IPS DF 6.9 (cell line): ENCODE measurements around the gene TM9SF1.
"Not testable (repeated sequence)": the region's sequence is repeated elsewhere in the genome, so short reads cannot be mapped to it uniquely, and the experiment has no call there.

Experiments used
- DNase-seq: peaks from one replicate; pipeline ENCODE4 v3.0.0-alpha.2; 2013; ENCODE audit warnings: low read depth, low spot score
- H3K27ac ChIP-seq: one replicate; pipeline ENCODE4 v1.5.1; 2013; ENCODE audit warnings: low read length, control low read depth
- H3K27me3 ChIP-seq: 2 replicates; pipeline ENCODE4 v1.6.1; 2013; ENCODE audit warnings: mild to moderate bottlenecking, low read length; ENCODE audit not compliant: control insufficient read depth, insufficient read depth
- H3K36me3 ChIP-seq: 2 replicates; pipeline ENCODE4 v1.6.1; 2013; ENCODE audit warnings: low read length; ENCODE audit not compliant: control insufficient read depth, insufficient read depth
- H3K4me1 ChIP-seq: 2 replicates; pipeline ENCODE4 v1.6.1; 2013; ENCODE audit warnings: low read length; ENCODE audit not compliant: control insufficient read depth, insufficient read depth
- H3K4me3 ChIP-seq: 2 replicates; pipeline ENCODE4 v1.5.1; 2013; ENCODE audit warnings: mild to moderate bottlenecking, low read length
- H3K9me3 ChIP-seq: 2 replicates; pipeline ENCODE4 v1.6.1; 2013; ENCODE audit warnings: low read length, inconsistent platforms; ENCODE audit not compliant: control insufficient read depth, insufficient read depth
- WGBS: extraction: QIAGEN DNeasy Blood & Tissue Kit; methylation state at CpG from one replicate; pipeline ENCODE4 v1.1.7; 2013; ENCODE audit warnings: mixed read lengths, missing lambda C conversion rate; ENCODE audit not compliant: insufficient read length, insufficient coverage; 5-methylcytosine and 5-hydroxymethylcytosine counted together

TM9SF1 gene

DNA sequence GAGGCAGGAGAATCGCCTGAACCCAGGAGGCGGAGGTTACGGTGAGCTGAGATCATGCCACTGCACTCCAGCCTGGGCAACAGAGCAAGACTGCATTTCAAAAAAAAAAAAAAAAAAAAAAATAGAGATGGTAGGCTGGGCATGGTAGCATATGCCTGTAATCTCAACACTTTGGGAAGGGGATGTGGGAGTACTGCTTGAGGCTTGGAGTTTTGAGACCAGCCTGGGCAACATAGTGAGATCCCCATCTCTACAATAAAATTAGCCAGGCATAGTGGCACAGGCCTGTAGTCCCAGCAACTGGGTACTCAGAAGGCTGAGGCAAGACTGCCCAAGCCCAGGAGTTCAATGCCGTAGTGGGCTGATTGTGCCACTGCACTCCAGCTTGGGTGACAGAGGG, 27.7 kb upstream of the TM9SF1 start:
- not testable (repeated sequence) for H3K27me3 ChIP-seq, DNase-seq, H3K4me1 ChIP-seq, H3K36me3 ChIP-seq, H3K4me3 ChIP-seq, H3K27ac ChIP-seq, H3K9me3 ChIP-seq
- no CpG with 5 or more reads among the region's 4 CpGs for whole genome bisulfite sequencing

DNA sequence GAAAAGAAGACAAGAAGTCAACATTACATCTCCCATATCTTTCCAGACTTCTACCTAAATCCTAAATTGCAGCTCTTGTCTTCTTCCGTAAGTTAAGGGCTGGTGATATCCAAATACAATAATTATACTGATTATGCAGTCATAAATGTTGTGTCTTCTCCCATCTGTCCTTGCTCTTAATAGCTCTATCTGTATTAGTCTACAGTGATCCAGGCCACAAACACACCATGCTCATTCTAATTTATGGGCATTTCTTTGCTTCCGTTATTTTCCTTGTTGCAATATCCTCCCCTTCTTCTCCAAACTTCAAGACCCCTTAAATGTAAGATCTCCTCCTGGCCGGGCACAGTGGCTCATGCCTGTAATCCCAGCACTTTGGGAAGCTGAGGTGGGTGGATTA, 24.3 kb upstream of the TM9SF1 start:
- WGBS = no CpG with 5 or more reads among the region's 3 CpGs
- Histone ChIP-seq H3K27me3 (no peaks in the 10 kb centered on the region), H3K27ac (no peak overlapping the region), H3K9me3 (no peaks in the 10 kb centered on the region), H3K4me3 (no peak overlapping the region), H3K36me3 (0 out of 2 replicates have a peak, but pooled peaks cover 2% of the 10 kb centered on the region), H3K4me1 (no peaks in the 10 kb centered on the region)
- DNase-seq = no peak

DNA sequence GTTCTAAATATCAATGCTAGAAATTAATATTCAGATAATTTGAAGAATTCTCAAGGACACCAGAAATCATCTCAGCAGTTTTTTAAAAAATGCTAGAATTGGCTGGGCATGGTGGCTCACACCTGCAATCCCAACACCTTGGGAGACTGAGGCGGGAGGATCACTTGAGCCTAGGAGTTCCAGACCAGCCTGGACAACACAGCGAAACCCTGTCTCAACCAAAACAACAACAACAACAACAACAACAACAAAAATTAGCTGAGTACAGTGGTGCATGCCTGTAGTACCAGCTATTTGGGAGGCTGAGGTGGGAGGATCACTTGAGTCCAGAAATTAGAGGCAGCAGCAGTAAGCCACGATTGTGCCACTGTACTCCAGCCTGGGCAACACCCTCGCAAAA, 23.8 kb upstream of the TM9SF1 start:
- Histone ChIP-seq H3K9me3 (no peaks in the 10 kb centered on the region), H3K27ac (no peak overlapping the region), H3K36me3 (0 out of 2 replicates have a peak, but pooled peaks cover 2% of the 10 kb centered on the region), H3K27me3 (no peaks in the 10 kb centered on the region), H3K4me1 (no peaks in the 10 kb centered on the region), H3K4me3 (no peak overlapping the region)
- no CpG with 5 or more reads among the region's 4 CpGs for WGBS
- DNase-seq = no peak

DNA sequence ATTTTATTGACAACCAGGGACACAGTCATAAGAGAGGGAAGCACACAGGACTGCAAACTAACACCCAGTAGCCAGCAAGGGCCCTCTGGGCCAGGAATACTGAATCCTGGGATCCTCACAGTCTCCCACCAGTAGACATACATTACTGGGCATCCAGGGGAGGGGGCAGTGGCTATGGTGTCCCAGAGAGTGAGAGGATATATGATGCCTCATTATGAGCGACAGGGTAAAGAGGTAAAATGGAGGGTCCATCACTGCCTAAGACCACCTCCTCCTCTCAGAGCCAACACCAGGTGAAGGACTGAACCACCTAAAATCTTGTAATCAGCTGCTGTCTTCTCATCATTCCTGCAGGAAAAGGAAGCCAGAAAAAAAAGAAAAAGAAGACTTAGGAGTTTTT, 21.6 kb upstream of the TM9SF1 start:
- not testable (repeated sequence) for H3K4me3 ChIP-seq, DNase-seq, H3K36me3 ChIP-seq, H3K4me1 ChIP-seq, H3K27ac ChIP-seq, H3K27me3 ChIP-seq, H3K9me3 ChIP-seq
- no CpG with 5 or more reads among the region's 1 CpG for WGBS

DNA sequence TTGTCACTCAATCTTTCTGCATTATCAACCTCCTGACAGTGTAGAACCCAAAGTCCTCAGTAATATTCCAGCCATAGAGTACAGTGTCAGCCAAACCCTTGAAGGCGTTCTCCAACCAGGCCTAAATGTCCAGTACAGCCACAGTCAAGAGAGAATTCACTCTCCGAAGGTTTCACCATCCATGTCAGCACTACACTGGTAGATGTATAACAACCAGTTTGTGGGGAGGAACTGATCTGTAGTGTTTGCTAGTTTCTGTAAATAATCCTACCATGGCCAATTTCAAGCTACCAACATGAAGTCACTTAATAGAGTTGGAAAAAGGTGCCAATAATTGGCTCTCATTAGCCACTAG, 21.1 kb upstream of the TM9SF1 start:
- Histone ChIP-seq H3K27ac (no peak overlapping the region), H3K36me3 (peaks cover 2% of the 10 kb centered on the region; the same call in 1 of the 2 replicates), H3K4me3 (no peak overlapping the region; the same call in 1 of the 2 replicates), H3K9me3 (no peaks in the 10 kb centered on the region), H3K4me1 (peaks cover 2% of the 10 kb centered on the region; the same call in 1 of the 2 replicates), H3K27me3 (no peaks in the 10 kb centered on the region)
- no peak for DNase-seq
- no CpG with 5 or more reads among the region's 2 CpGs for WGBS

DNA sequence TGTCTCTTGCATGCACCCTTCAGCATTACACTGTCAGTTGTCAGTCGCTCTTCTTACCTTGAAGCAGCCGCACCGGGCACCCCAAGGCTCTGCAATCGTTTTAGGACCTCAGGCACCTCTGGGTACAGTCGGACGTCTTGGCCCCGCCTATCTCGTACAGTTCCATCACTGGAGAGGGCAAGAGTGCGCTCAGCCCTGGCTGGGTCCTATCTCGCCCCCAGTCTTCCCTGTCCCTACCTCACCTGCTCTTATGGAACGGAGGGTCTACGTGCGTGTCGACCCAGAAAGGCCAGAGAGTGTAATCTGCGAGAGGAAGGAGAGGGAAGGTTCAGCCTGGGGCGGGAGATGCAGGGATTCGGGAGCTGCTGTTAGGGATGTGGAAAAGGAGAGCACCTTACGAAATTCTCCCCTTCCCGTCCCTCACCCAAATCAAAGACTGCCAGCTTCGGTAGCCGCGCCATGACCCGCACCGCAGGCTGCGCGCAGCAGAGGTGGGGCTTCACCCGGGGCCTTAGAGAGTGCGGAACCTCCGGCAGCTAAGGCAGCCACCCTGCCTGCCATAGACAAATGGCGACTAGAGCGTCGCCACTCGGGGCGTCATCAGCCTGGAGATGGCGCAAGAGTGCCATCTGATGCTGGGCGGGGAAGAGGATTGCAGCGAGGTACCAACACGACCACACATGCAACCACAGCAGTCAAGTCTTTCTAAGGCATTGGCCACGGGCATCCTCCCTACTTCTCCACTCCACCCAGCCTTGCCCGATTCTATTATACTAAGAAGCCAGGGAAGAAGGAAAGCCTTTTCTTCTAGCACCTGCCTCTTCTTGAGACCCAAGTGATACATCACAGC, 20.5 kb upstream of the TM9SF1 start, which contains the start of gene MDP1:
Gene MDP1 (minus strand): TSS at position 572 of the 850 bp plus-strand sequence. CDS start 111 bp downstream, at position 461.
- H3K36me3 ChIP-seq = peaks cover 2% of the 10 kb centered on the region; the same call in 1 of the 2 replicates
- H3K27me3 ChIP-seq = no peaks in the 10 kb centered on the region
- H3K4me1 ChIP-seq = peaks cover 2% of the 10 kb centered on the region; the same call in 1 of the 2 replicates
- no peak within 1 kb of the TSS for H3K27ac ChIP-seq
- no CpG with 5 or more reads among the region's 40 CpGs for WGBS
- peak within 1 kb of the TSS; percentile 46 for H3K4me3 ChIP-seq
- peak; percentile 82 for DNase-seq
- no peaks in the 10 kb centered on the region for H3K9me3 ChIP-seq

DNA sequence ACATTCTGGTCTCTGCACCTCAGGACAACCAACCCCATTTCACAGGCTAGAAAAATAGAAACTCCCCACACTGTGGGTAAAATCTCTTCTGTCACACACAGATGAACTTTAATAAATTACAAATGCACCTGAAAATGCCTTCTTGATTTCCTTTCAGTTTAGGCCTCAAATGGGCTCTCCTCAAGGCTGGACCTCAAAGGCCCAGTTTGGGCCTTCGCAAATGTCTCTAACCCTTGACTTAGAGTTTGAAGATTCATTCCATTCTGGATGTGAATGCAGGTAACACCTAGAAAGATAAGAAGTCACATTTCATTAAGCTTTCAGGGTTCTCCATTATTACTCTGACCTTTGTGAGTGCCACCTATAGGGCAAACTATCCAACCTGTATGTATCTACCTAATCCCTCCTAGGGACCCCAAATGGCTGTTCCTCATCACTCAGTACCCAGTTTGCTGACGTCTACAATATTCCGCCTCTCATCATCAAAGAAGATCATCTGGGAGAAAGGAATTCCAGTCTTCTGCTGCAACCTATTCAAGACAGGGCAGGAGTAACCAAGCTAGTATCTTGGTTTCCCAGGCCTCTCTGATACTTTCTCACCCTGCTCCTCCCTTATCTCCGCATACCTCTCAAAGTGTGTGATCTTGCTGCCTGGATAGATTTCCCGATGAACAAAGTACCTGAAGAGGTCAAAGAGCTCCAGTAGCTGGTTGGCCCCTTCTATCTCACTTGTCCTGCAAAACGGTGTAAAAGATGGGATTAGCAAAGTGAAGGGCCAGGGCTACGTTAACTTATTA, 18.8 kb upstream of the TM9SF1 start:
- Histone ChIP-seq H3K36me3 (peaks cover 8% of the 10 kb centered on the region), H3K4me1 (peaks cover 2% of the 10 kb centered on the region; the same call in 1 of the 2 replicates)

DNA sequence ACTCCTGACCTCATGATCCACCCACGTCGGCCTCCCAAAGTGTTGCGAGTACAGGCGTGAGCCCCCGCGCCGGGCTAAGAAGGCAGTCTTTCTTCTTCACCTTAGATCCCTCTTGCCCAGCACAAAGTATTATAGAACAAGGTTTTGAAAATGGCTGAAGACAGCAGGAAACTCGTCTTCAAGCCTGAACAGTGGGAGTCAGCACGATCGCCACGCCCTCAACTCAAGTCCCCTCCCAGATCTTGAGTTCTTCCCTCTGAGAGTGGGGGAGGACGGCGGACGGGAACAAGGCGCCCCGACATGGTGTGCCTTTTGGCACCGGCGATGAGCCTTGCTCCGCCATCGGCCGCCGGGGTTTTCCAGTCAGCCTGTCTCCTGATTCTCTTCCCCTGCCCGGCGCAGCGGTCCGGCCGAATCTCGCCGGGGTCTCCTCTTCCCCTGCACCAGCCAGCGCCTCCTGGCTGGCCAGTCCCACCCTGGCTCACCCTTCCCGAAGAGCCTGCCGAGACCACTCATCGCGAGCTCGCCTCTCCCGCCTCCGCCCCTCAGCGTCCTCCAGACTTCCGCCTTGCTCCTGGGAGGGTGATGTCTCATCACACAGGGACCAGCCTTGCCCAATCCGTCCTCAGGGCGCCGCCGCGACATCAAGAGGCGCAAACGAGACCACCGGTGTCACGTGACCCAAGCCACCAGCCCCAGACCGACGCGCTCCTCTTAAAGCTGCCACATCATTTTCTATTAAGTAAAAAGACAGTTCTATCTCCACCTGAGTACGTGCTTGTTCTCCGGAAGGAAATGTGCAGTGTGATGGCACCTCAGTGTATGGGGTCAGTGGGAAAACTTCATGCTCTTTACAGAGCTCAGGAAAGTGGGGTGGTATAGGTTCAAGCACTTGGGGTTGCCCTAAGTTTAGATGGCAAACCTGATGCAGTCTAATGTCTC, 18.0 kb upstream of the TM9SF1 start, which contains the start of gene CHMP4A:
Gene CHMP4A (minus strand): TSS at position 565 of the 942 bp plus-strand sequence. CDS start 49 bp downstream, at position 516.
- no peaks in the 10 kb centered on the region for H3K27me3 ChIP-seq
- peaks cover 8% of the 10 kb centered on the region for H3K36me3 ChIP-seq
- H3K9me3 ChIP-seq = no peaks in the 10 kb centered on the region
- peak; percentile 95 for DNase-seq
- H3K4me1 ChIP-seq = peaks cover 2% of the 10 kb centered on the region; the same call in 1 of the 2 replicates
- no CpG with 5 or more reads among the region's 53 CpGs for WGBS
- H3K27ac ChIP-seq = no peak within 1 kb of the TSS
- peak within 1 kb of the TSS; percentile 66 for H3K4me3 ChIP-seq

More for the DNA sequence above, 18.8 kb upstream of the TM9SF1 start:
- H3K9me3 ChIP-seq = no peaks in the 10 kb centered on the region
- no peaks in the 10 kb centered on the region for H3K27me3 ChIP-seq
- no peak for DNase-seq
- peak overlapping the region; percentile 22; the same call in 1 of the 2 replicates for H3K4me3 ChIP-seq
- no CpG with 5 or more reads among the region's 7 CpGs for WGBS
- no peak overlapping the region for H3K27ac ChIP-seq

DNA sequence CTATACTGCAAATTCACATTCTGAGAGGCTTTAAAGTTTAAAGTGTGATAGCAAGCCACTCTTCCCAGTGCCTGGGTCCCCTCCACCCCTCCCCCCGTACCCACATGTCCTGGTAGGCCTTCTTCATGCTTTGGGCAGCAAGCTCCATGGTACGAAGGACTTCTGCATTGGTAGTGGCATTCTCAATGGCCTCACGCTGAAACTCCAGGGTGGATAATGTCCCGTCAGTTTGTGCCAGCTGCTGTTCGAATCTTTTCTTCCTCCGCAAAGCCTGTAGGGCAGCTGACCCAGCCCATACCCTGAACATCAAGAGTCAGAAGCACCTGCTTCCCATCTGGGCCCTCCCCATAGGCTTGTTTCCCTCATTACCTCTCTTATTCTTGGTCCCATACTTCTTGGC, 16.1 kb upstream of the TM9SF1 start:
- WGBS = no CpG with 5 or more reads among the region's 6 CpGs
- DNase-seq = no peak
- H3K4me3 ChIP-seq = no peak overlapping the region
- no peaks in the 10 kb centered on the region for H3K9me3 ChIP-seq
- H3K4me1 ChIP-seq = peaks cover 2% of the 10 kb centered on the region; the same call in 1 of the 2 replicates
- H3K27ac ChIP-seq = no peak overlapping the region
- peaks cover 9% of the 10 kb centered on the region for H3K36me3 ChIP-seq
- no peaks in the 10 kb centered on the region for H3K27me3 ChIP-seq
